NCI-H1436 (cell line): ENCODE data around the gene FGGY.
"Not testable (repeated sequence)": the region's sequence is repeated elsewhere in the genome, so short reads cannot be mapped to it uniquely, and the experiment has no call there.

Experiments
- DNase-seq: peaks from one replicate; lab custom pipeline; 2025; lab: John Stamatoyannopoulos, UW

The FGGY gene

DNA sequence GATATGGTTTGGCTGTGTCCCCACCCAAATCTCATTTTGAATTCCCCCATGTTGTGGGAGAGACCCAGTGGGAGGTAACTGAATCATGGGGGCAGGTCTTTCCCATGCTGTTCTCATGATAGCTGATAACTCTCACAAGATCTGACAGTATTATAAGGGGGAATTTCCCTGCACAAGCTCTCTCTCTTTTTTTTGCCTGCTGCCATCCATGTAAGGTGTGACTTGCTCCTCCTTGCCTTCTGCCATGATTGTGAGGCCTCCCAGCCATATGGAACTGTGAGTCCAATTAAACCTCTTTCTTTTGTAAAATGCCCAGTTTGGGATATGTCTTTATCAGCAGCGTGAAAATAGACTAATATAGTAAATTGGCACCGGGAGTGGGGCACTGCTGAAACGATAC is 439.0 kb downstream of the FGGY start:
- not testable (repeated sequence) for DNase-seq

DNA sequence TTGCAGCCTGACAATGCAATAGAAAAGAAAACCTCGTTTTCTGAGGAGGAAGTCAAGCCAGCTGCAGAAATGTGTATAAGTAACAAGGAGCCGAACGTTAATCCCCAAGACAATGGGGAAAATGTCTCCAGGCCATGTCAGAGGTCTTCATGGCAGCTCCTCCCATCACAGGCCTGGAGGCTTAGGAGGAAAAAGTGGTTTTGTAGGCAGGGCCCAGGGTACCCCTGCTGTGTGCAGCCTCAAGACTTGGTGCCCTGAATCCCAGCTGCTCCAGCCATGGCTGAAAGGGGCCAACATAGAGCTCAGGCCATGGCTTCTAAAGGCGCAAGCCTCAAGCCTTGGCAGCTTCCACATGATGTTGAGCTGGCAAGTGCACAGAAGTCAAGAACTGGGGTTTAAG is 439.9 kb downstream of the FGGY start:
- DNase-seq, result no peak

DNA sequence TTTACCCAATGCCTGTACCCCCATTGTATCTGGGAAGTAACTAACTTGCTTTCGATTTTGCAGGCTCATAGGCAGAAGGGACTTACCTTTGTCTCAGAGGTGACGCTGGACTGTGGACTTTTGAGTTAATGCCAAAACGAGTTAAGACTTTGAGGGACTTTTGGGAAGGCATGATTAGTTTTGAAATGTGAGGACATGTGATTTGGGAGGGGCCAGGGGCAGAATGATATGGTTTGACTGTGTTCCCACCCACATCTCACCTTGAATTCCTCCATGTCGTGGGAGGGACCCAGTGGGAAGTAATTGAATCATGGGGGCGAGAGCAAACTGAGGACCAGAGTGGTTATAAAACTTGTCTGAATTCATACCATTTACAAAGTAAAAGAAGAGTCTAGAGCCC is 440.7 kb downstream of the FGGY start:
- no peak for DNase-seq

DNA sequence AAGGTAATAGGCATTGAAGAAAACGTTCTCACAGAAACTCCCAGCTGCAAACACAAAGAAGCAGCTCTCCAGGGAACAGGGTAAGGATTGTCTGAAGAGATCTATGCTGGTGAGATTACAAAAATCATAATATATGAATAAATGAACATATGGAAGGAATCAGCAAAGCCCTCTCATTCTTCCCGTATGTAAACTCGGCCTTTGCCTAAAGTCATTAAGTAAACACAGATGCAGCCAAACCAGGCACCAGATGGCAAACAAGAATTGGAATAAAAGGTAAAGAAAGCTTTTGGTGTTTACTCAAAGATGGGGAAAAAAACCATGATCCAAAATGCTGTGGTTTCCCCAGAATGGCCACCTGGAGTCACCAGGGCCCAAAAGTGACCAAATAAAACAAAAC is 441.3 kb downstream of the FGGY start:
- no peak for DNase-seq

DNA sequence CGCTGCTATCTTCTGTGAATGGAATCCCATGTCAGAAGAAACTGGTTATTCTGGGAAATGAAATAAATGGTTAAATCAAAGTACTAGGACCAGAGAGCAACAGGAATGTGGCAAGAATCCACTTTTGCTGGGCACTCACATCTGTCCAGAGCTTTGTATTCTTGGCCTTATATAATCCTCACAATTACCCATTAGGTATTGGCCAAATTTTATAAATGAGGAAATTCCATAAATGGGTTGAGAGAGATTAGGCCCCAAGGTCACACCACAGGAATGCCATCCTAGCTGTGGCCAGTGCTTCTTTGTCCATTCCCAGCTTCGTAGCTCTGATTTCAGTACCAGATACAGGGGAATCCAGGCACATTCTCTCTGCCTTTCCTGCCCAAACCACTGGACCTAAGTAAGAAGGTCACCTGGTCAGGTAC is 441.7 kb downstream of the FGGY start:
- no peak for DNase-seq

DNA sequence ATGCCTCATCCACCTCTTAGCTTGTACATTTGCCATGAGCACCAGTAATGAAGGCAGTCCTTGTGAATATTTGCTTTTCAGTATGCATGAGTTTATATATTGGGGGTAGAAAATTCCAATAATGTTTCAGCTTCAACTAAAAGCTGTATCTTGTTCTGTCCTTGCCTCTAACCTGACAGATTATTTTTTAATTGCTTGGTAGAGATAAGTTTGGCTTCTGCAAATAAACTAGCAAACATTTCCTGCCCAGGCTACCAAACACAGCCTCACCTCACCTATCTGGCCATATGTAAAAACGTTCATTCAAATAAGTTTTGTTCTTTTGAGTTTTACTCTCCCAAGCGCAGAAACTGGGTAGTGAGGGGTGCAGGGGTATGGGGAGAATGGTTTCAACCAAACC is 442.2 kb downstream of the FGGY start:
- DNase-seq, result no peak

DNA sequence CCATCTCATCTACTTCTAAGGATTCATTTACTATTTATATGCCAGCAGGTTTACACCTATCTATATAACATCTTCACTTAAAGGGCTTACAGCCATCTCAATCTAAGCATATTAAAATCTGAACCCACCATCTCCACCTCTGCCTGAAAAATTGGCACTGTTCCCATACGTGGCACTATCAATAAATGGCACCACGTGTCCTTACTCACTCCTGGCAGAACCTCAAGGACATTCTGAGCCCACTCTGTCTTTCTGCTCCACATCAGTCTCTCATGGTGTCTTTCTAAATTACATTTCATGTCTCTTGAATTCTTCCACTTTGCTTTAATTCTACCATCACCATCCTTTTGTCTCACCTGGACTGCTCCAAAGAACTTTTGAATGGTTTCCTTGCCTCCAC is 445.6 kb downstream of the FGGY start:
- DNase-seq, result no peak

DNA sequence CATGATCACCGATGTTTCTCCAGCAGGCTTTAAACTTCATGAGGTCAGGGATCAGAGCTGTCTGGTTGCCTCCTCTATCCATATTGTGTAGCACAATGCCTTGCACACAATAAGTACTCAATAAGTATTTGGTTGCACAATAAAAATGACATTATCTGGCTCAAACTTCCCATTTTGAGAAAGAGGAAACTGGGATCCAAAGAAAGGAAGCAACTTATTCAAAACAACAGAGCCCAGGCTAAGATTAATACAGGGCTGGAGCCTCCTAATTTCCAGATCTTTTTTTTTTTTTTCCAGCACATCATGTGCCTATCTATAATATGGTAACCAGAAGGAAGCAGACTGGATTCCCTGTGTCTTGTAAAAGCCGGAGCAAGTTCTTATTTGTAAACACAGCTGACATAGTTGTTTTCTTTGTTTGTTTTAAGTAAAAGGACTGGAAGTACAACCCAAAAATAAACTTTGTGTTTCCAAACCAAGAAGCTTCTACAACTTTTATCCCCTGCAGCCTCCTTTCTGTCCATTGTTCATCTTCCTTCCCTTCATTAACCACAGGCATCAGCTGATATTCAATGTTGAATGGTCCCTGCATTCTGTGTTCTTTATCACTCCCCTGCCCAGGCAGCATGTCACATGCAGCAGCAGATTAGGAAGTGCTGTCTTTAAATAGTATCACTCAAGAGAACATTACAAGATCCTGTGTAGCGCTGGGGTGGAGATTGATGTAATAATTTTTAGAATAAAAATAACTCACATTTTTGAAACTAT is 446.6 kb downstream of the FGGY start:
- DNase-seq, result no peak

DNA sequence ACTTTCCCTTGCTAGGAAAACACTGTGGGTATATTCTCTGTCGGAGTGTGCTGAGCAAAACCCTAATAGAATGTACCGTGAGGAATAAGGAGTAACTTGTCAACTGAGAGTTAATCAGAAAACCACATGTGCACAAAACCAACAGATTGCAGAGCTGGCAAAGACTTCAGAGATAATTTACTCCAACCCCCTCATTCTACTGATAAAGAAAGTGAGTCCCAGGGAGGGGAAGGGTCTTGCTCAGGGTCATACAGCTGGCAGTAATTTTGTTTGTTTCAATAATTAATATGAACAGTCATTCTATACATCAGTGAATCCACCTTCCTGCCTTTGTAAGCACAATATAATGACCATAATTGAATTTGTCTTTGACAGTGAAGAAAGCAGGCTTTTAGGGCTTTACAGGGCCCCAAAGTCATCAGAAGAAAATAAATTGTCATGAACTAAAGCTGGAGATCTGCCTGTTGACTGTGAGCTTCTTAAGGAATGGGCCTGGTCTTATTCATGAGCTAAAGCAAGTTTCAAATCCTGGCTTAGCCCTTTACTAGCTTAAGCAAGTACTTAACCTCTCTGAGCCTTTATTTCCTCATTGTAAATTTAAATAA is 450.6 kb downstream of the FGGY start:
- DNase-seq, result no peak

DNA sequence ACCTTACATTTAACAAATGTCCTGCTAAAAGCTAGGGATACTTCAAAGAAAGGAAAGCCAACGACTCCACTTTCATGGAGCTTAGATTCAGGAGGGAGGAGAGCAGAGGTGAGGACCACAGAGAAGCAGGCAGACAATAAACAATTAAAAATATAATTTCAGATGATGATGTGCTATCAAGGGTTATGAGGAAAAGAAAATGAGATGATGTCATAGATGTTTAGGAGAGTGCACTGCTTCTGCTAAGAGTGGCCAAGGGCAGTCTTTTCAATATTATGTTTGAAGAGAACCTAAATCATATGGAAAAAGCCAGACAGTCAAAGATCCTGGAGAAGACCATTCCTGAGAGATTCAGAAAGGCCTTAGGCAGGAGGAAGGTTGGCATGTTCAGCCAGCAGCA is 451.2 kb downstream of the FGGY start:
- DNase-seq, result no peak

DNA sequence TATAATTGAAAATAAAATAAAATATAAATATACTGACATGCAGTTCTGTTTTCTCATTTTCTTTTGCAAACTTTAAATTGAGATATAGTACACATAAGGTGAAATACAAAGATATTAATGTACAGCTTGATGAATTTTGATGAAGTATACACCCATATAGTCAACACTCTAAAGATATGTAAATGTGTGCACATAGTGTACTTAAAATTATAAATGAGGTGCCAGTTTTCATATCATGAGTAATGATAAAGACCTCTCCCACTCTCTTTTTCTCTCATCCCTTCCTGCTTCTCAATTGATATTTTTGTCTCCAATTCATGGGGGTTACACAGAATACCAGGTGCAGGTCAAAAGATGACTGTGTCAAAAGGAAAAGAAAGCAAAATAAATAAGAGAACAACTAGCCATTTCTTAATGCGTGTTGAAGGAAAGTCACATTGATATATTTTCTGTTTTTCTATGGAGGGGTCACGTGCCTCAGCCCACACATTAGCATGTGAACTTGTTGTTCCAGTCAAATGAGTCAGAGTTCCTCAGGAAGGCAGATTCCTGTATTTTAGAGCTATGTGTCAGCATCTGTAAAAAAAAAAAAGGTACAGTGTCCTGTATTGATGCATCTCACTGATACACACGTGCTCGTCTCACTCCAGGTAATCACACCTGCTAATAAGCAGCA is 453.6 kb downstream of the FGGY start:
- DNase-seq, result no peak

DNA sequence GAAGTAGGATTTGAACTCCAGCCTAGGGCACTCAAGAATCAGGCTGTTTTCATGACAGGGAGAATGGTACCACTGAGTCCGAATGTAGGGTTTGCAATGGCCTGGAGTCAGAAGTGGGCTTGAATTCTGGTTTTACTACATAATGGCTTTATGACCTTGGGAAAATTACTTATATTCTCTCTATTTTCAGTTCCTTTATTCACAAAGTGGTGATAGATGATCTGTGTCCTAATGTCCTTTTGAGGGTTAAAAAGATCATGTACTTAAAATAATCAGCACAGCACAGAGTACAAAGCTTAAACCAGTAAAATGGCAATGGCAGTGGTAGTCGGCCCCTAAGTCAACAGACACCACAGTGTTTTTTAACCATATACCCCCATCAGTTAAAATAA is 454.1 kb downstream of the FGGY start:
- DNase-seq, result no peak

DNA sequence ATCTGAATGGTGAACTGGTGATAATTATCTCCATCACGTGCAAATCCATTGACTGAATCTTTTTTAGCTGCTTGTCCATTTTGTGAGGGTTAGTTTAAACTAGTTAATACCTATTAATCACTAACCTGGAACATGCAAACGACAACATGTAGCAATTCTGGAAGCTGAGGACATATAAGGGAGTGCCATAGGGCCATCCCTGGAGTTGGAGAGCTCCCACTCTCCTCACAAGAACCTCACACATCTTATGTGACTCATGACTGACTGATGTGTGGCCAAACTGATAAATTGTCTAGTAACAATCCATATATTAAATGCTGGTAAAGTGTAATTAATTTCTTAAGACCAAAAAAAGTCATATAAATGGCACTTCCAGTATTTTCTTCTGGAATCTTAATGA is 454.9 kb downstream of the FGGY start:
- DNase-seq, result no peak

DNA sequence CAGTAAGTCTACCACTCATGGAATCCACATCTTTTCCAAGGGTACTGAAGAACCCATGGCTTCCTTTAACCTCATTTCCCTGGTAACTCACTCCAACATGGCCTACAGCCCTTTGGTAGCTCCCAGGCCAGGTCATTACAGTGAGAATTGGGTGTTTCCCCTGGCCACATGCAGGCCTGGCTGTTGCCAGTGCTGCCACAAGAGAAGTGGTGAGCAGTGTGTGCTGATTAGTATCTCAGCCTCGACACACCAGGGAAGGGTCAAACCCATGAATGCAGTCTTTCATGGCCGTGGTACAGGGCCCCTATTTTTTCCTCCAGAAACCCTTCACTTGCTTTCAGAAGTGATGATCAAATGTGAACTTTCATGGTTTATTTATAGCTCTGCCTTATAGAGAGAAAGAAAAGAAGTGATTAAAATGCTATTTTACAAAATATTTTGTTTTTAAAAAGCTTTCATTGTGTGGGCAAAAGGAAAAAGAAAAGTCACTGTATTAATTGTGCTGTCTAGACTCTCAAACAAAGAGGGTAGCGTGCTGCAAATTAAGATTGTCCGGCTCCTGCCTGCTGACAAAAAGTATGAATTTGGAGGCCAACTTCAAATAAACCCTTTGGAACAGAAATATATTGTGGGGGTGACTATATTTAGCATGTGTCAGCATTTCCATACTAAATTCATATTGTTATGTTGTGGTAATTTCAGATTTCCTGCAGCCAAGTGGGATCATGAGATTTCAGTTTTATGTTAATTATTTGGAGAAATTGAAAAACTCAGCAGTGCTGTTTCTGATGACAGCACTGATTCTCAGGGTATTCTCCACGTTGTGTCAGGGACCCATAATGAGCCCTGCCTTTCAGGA is 455.9 kb downstream of the FGGY start:
- DNase-seq, result no peak

DNA sequence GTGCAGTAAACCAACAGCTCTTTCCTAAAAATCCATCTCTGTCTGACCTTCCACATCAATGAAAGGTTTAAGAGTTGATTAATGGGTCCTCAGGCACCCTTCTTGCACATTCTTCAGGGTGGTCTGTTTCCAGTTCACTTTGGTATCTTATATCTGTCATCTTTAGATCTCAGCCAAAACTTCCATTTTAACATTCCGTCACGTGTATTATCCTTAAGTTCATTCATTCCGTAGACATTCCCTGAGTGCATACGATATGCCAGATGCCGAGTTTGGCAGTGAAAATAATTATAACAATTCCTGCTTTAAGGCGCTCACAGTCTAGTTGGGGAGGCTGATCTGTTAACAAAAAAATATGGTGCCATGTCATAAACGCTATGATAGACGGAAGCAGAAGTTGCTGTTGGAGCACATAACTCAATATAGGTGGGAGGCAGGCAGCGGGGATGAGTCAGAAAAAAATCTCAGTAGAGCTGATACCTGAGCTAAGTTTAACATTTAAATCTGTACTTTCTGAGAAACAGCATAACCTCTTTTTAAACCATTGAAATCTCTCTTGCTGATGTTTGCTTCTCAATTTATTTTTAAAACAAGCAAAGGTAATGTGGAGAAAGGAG is 458.3 kb downstream of the FGGY start:
- DNase-seq, result no peak

DNA sequence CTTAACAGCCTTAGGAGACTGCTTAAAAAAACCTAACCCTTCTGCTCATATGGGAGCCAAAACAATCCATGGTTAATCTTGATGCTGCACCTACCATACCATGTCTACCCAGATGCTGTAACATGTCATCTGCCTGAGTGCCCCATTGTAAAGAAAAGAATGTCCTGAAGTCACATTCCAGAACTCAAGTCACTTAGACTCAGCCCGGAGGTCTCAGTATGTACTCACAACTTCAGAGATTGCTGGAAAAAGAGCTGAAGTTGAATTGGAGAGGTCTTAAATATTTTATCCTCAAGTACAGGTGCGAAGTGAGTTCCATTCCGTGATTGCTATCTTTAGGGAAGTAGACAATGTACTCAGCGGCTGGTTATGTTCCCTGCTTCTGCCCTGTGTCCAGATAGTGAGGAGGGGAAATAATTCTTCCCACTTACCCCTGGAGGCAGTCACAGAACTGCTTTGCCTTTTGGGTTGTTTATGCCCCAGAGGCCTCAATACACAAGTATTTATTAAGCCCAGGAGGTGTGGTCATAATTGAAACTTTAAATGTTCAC is 460.4 kb downstream of the FGGY start:
- no peak for DNase-seq

DNA sequence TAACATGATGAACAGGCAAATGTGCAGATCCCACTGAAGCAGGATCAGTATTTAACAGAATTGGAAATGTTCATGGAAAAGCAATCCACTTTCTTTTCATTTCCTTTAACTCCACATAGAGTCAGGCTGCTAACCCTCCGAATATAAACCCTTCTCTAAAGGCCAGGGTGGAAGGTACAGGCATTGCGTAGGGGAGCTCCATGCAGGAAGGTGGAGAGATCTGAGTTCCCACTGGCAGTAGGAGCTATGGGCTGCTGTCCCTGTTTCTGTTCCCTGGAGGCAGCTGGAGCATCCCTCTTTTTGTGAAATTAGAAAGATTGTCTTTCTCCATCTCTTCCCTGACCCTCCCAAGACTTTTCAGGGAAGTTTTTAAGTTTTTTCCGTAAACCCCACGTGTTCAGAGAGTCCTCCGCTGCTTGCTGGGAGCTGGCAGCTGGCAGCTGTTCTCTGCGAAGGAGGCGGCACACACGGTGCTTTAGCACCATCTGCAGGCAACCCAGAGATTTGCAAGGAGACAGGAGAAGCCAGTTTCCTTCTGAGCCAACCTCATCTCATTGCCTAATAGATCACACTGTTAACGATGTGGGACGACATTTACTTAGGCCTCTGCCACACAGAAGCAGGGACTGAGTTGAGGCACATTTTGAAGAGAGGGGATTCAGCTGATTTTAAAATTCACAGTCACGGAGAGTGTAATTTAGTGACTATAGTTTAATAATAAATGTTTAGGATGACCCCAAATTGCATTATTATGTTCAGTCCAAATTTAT is 462.4 kb downstream of the FGGY start:
- peak; percentile 71 for DNase-seq

DNA sequence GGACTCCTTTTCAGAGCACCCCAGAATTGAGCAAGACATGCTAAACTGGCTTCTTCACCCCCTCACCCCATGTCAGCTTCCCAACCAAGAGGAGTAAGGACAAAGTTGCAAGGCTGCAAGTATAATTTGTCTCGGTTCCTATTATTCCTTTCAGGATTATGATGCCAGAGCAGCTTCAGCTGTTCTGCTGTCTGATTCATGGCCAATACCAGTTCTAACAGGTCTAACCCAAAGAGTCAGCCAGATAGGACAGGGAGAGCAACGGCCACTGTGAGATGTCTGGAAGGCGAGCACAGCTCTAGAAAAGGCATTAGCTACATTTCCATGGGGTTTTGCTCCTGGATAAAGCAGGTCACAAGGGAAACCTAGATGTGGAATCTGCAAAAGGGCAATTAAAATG is 464.5 kb downstream of the FGGY start:
- DNase-seq, result no peak

DNA sequence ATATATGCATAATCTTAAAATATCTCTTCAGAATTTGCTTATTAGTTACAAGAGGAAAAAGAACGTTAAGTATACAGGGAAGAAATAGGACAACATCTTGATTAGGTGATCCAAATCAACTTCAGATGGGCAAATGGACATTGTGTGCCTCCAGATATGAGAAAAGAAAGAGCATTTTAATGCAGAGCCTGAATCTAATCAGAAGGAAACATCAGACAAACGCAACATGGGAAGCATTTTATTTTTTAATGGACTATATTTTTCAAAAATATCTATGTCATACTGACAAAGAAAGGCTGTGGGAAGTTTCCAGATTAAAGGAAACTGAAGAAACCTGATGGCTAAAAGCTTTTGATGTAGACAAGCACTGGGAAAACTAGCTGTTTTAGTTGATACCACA is 466.5 kb downstream of the FGGY start:
- DNase-seq, result no peak

DNA sequence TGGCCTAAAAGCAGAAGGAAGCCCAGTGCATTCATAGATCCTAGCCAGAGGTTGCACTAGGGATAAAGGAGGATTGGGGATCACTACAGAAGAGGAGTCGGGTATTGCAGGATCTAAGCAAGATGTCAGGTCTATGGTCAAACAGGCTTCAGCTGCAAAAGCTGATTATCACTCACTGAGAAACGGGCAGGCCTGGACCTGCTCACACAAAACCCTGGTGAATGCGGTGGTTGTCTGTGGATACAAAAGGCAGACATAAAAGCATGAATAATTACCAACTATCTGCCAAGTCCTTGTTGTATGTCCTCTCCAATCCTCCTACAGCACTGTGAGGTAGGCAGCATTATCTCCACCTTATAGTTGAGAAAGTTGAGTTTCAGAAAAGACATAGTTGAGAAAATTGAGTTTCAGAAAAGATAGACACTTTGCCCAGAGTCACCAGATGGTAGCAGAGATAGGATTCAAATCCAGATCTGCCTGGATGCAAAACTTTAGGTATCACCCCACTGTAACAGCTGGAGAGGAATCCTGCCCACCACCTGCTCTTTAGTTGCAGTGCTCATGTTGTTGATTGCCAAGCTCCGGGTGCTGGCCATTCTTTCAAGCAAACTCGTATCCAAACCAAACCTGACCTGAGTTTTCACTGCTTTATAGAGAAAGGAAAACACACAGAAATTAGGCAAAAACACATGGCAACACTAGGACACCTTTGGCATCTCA is 468.3 kb downstream of the FGGY start:
- peak; percentile 33 for DNase-seq
